NCI-H2081 treated with DMSO at 0.1 percent for 48 hours (cell line): Measurements from ENCODE around the gene IGFBP4.

Experiments
- DNase-seq: peaks from one replicate; lab custom pipeline; 2025; lab: John Stamatoyannopoulos, UW

IGFBP4 gene

GRCh38 chr17:40490289-40490853, 47.1 kb downstream of the IGFBP4 start:
- no peak for DNase-seq

- no peak for DNase-seq
Measured at GRCh38 chr17:40490982-40491381, 47.7 kb downstream of the IGFBP4 start.

- DNase-seq = no peak
Measured at GRCh38 chr17:40491486-40491885, 48.2 kb downstream of the IGFBP4 start.

DNA sequence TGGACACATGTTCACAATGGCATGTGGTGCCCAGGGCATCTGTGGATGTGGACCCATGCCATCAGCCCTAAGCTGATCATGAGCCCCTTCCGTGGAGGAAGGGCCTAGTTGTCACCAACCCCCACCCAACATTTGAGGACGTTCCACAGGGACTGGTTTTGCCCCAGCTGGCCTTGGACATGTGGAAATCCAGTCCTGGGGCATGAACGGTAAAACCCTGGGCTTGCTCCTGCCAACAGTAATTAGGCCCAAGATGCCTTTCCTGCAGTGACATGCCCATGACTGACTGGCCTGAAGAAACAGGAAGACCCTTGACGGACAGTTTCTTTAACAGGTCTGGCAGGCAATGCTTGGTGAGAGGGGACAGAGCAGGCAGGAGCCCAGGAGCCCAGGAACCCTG, 50.4 kb downstream of the IGFBP4 start:
- DNase-seq = no peak

DNA sequence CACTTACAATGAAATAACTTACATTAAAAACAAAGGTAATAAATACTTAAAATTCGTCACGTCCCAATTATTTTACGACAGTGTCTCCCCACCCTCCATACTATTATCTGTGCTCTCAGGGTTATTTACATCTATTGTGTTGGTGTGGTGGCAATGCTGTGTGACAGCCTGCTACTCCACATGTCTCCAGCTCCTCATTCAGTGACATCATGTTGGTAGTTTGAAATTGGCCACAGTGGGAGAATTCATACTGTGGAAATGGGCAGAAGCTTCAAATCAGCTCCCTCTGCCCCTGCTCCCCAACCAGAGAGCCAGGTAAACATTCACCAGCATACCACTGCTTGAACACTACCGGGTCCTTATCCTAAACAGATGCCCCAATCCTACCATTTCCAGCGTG, 51.9 kb downstream of the IGFBP4 start:
- no peak for DNase-seq

GRCh38 chr17:40496170-40496569, 52.9 kb downstream of the IGFBP4 start:
- no peak for DNase-seq

DNA sequence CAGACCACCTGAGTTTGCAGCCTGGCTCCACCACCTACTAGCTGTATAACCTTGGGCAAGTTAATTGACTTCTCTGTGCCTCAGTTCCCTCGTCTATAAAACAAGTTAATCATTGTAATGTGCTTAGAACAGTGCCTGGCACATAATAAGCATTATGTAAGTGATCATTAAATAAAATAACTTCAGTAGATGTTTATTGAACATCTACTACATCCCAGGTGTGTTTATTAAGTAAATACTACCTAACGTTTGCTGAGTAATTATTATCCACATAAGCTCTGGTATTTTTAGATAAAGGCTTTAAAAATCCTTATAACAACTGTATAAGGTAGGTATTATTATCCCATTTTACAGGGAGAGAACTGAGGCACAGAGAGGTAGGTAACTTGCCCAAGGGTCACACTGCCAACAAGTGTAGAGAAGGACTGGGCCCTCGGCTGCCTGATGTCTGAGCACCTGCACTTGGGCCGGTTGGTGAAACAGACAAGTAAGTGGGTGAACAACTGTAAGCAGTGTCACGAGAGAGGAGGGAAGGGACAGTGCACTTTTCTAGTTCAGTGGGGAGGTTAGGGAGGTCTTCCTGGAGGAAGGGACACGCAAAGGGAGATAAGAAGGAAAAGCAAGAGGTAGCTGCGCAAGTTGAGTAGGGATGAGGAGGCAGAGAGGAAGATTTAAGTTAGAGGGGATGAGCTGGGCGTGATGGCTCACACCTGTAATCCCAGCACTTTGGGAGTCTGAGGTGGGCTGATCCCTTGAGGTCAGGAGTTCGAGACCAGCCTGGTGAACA, 53.6 kb downstream of the IGFBP4 start:
- DNase-seq = no peak

GRCh38 chr17:40497695-40498094, 54.4 kb downstream of the IGFBP4 start:
- no peak for DNase-seq

- no peak for DNase-seq
Measured at GRCh38 chr17:40498281-40499084, 55.2 kb downstream of the IGFBP4 start.

- no peak for DNase-seq
Measured at GRCh38 chr17:40499551-40500189, 56.4 kb downstream of the IGFBP4 start.

DNA sequence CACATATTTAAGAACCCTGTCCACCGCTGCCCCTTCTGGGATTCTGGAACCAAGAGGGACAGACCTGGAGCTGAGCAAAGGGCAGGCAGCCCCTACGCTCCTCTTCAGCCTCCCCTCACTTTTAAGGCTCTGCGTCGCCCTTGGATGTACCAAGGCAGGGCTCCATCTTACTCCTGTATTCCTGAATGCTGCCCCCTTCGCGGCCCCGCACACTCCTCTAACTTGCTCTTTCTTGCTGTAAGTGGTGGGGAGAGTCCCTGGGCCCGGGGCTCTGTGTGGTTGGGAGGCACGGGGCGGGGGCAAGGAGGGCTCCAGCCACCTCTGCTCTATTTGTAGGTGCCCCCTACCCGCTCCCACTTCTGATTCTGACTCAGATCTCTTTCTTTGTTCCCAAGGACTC, 56.9 kb downstream of the IGFBP4 start:
- DNase-seq = no peak

GRCh38 chr17:40500709-40501108, 57.5 kb downstream of the IGFBP4 start:
- DNase-seq = no peak

GRCh38 chr17:40501499-40501911, 58.3 kb downstream of the IGFBP4 start, which contains the start of gene TNS4:
TNS4 (minus strand) TSS chr17:40501623; CDS start chr17:40496425, 5,198 bp downstream.
- no peak for DNase-seq

DNA sequence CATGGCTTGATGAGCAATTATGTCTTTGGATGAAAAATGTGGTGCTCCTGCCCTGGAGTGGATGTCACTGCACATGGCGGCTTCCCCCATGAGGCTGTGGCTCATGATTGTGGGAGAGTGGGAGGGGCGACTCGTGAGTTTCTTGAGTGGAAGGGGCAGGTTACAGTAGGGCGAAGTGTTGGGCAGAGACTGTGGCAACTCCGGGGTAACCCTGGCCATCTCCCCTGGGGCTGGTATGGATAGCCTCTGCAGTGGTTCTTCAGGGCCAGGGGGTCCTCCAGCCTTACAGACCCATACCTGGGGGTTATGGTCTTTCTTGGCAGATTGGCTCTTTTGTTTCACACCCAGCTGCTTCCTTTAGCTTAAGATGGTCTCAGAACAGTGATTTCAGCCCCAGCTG, 59.5 kb downstream of the IGFBP4 start:
- no peak for DNase-seq

GRCh38 chr17:40503154-40503553, 59.9 kb downstream of the IGFBP4 start:
- no peak for DNase-seq

GRCh38 chr17:40506786-40507185, 63.5 kb downstream of the IGFBP4 start:
- DNase-seq = no peak
